Mesenteric fat pad (tissue), 1 donor: ENCODE measurements around the gene CCL7. TPM values are rescaled to one million over a fixed set of nuclear protein-coding genes. Genes with fewer than 3 reads are reported as not detected.

Experiments
- total RNA-seq: library from RNA; stranded (reverse); fragmentation: NEBNext Ultra II Directional; extraction: Animal tissue kit (Norgen Biotek cat#: 25700); gene quantifications from one replicate; pipeline ENCODE4 v1.2.1, GENCODE V29; 2021
- donor health status: DM: yes; HTN: yes; CAD: no.

CCL7 gene
- total RNA-seq, 1 donor from 2014 or later, result 1.3 TPM

Other genes starting within 250 kb of the CCL7 start
- gene CCL2, start 14.9 kb upstream of the CCL7 start, total RNA-seq, result 276 TPM
- 4.0 TPM for gene CCL11, start 15.5 kb downstream of the CCL7 start, total RNA-seq
- gene CCL8, start 49.2 kb downstream of the CCL7 start, total RNA-seq, result 2.1 TPM
- 5.1 TPM for gene CCL13, start 86.3 kb downstream of the CCL7 start, total RNA-seq
- gene CCL1, start 93.0 kb downstream of the CCL7 start, total RNA-seq, result not detected